NCI-H524 (cell line): ENCODE data around the gene CACNA2D3.

Source experiments
- DNase-seq, 2 experiments: peaks; one replicate each; lab custom pipeline; 2025; lab: John Stamatoyannopoulos, UW

CACNA2D3 gene

DNA sequence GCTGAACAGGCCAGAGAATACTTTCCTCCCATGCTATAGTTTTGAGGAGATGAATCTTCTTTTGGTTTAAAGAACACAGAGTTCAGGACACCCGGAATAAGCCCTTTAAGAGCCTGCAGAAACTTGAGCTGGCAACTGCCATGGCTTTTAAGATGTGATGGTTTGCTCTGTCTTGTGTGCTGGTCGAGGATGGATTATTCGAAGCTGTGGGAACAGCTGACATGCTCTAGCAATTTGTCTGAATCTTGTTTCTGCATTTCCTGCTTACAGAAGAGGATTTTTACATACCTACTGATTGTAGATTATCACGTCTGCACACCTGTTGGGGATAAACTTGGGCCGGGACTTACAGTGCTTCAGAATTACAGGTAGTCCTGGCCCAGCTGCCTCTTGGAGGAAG is 408.6 kb downstream of the CACNA2D3 start:
- no peak for DNase-seq

DNA sequence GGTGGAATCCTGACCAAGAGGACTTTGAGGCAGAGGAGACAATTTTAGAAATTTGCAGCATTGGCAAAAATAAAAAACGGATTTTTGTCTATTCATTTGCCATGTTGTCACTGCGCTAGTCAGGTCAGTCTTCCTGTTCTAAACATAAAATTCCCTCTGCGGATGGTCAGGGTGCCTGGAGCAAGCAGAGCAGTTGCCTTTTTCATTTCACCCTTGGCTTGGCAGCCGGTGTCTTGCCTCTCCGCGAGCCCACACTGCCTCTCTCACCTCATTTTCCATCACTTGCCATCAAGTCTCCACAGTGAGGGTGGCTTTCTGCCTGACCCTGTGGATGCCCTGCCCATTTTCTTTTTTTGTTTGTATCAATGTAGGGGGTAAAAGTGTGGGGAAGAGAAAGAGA is 409.4 kb downstream of the CACNA2D3 start:
- no peak for DNase-seq

DNA sequence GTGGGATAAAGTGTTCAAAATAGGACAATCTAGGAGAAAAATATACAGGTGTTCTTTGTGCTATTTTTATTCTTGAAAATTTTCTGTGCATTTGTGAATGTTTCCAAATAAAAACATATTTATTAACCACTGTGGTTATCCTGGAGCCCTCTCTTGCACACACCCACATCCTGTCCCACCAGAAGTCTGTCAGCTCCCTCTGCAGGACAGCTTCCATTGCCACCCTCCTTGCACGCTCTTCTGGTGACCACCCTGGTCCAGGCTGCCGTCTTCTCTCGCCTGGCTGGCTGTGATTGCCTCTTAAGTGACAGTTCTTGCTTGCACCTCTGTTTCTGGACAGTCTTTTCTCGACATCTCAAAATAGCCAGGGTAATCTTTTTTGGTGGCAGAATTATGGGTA is 411.5 kb downstream of the CACNA2D3 start:
- DNase-seq = no peak

DNA sequence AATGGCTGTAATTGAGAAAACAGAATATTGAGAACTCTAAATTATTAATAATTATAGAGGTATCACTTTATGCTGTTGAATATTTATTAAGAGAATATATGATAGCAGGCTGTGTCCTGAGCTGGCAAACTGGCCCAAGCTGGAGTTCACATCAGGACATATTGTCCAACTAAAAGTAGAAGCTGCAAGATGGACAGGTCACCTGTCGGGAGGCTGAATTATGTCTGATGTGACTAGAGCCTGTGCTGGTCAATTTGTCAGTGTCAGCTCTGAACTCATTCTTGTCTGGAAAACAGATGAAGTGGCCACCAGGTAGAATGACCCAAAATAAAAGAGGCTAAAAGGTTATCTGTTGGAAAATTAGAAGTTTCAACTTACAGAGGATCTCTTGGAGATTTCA is 413.3 kb downstream of the CACNA2D3 start:
- no peak for DNase-seq

DNA sequence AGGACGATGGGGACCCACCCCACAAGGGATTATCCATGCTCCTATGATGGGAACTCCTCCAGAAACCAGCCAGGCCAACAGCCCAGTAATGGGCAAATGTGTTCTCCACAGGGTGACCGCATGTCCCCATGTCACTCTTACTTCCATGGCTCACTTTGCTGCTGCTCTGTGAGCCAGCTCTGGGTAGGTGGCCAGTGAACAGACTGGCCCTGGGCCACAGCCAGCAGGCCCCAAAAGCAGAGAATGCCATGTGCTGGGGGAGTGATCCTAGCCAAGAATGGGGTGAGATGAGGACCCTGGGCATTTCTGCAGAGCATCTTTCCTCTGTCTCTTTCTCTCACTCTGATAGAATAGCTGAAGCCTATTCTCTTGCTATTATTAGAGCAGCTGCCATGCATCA is 414.1 kb downstream of the CACNA2D3 start:
- no peak for DNase-seq

DNA sequence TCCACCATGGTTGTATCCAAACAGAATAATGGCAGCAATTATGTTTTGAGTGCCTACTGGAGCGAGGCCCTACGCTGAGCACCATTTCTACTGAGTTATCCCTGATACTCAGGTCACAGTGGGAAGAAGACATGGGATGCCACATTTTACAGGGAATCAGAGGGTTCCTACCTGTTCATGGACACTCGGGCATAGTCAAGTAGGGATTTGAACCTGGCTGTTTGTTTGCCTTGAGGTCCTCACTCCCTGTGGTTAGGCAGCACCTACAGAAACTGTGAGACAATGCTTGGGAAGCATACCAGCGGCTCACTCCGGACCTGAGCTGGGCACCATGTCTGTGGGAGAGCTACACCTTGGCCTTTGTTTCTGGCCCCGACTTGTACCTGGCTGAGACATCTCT is 415.2 kb downstream of the CACNA2D3 start:
- no peak for DNase-seq

DNA sequence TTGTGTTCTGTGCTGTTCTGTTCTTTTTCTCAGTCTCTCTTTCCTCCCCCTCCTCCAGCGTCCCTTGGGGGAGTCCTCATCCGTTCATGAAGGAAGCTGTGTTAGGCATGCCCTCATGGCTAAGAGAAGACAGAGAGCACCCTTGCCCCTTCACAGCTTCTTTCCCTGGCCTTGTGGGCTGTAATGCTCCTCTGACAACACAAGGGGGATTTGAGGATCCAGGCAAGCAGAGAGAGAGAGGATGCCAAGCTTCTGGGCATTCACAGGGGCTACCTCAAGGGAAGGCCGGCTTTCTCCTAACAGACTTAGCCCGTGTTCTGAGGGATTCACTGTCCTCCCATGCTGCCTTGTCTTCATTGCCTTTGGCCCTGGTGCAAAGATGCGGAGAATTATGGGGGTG is 416.0 kb downstream of the CACNA2D3 start:
- DNase-seq = peak; percentile 14 to 23

DNA sequence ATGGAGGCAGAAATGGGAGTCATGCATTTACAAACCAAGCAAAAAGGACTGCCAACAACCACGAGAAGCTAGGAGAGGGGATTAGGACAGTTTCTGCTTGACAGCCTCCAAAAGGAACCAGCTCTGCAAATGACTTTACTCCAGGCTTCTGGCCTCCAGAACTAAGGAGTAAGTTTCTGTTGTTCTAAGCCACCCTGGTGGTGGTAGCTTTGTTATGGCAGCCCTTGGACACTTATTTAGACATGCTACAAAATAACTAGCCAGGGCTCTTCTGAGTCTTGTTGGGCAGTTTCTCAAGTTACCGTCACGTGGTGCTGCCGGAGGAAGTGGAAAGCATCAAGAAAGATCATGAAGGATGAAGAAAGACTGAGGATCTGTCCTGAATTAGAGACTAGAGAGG is 419.0 kb downstream of the CACNA2D3 start:
- no peak for DNase-seq

DNA sequence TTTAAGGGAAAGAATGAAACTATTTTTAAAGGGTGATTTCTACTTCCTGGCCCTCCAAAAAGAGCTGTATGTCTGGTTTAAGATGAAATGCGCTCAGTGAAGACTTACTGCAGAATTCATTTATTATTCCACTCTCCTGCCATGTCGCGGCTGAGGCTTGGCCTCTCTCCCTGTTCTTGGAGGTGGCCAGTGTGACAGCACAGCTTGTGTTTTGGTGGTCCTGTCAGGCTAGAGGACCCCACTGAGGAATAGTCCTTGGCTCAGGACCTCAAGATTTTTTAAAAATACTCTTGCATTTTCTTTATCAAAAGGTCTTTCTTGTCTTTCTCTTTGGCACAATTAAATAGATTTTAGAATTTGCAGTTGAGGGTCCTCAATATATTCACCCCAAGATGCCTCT is 421.1 kb downstream of the CACNA2D3 start:
- no peak for DNase-seq

DNA sequence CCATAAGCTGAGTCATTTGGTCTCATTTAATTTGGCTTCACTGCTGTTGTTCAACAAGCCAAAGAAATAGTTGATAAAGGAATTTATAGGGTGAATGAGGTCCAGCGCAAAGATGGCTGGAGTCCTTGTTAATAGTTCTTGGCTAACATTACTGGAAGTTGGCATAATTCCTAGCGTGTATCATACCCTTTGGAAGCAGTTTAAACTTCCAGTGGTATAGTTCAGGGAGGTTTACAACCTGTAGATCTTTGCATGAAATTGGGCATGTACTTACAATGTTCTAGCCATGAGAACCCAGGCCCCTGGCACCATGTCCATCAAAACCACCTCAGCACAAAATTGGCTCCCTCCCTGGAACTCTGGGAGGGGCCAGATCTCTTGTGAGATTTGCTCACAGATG is 424.7 kb downstream of the CACNA2D3 start:
- DNase-seq = no peak

DNA sequence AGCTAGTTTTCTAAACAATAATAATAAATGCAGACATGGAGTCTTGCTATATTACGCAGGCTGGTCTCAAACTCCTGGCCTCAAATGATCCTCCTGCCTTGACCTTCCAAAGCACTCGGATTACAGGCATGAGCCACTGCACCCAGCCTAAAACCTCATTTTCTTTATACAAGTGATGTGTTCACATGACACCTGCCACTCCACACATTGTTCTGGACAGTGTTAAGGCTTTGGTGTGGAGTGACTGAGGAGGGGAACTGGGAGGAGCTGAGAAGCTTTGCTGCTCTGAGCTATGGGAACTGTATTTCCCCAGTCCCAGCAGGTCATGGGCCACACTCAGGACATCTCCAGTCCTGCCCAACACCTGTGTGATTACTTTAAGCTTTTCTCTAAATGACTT is 425.5 kb downstream of the CACNA2D3 start:
- no peak for DNase-seq

DNA sequence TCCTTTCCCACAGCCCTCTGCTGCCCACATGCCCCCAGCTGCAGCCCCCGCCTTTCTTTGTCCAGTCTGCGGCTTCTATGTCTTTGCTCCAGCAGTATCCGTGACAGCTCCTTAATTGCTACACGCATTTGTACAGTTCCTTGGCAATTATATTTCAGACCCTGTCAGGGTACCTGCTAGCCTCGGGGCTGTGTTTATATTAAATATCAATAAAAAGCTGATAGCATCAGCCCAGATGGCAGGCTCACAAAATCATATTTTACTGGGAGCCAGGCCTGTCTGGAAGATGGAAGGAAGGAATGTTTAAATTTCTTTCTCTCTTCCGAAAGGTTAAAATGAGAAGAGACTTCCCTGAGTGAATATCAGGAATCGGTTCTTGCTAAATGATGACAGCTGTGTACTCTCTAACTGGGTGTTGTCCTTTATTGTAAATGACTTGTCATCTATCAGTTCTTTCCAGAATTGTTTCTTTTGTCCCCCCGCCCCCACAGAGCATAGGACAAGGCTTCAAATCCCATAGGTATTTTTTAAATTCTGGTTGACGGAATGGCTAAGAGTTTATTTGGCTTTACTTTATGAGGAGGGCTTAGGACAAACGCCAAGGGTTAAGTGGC is 427.4 kb downstream of the CACNA2D3 start:
- no peak for DNase-seq

DNA sequence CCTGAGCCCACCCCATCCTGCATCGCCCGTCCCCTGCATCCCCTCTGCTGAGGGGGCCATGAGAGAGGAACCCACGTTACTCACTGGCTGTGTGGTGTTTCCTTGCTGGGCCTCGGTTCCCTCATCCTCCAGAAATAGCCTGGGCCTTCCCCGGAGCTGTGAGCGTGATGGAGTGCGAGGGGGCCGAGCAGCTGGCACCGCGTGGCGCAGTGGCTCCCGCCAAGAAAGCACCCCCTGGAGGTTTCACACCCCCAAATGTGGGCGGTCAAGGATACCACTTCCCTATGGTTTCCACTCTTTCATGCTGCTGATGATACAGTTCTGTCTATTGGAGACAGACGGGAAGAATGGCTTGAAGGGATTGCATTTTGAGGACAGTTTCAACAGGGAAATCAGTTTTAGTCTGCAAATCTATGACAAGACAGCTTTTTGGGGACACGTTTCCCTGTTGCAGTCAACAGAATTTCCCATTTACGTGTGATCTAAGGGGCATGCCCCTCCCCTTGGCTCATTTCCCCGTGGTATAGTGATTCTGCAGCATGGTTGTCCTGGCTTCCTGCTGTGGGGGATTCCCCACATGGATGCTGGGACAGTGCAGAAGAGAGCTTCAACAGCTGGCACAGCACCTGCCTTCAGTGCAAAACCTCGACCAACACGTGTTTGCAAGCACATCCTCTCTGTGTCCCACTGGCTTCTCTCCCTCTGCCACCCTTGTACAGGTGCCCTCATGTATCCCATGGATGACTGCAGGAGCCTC is 428.0 kb downstream of the CACNA2D3 start:
- peak in 1 of 2 experiments; percentile 17 for DNase-seq

DNA sequence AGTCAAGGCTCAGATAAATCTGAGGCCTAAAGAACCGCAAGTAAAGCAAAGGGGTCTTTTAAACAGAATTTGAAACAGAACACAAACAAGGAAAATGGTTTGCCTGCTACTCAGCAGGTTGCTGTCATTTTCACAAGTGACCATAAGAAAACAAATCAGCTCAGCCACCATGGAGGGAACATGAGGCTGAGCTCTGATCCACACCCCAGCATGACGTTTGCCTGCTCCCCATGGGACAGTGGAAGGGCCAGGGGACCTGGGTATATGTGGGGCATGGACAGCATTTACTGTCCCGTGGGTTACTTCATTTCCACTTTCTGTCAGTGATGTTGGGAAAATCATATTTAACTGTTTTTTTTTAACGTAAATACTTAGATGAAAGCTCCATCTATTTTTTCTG is 434.3 kb downstream of the CACNA2D3 start:
- no peak for DNase-seq

DNA sequence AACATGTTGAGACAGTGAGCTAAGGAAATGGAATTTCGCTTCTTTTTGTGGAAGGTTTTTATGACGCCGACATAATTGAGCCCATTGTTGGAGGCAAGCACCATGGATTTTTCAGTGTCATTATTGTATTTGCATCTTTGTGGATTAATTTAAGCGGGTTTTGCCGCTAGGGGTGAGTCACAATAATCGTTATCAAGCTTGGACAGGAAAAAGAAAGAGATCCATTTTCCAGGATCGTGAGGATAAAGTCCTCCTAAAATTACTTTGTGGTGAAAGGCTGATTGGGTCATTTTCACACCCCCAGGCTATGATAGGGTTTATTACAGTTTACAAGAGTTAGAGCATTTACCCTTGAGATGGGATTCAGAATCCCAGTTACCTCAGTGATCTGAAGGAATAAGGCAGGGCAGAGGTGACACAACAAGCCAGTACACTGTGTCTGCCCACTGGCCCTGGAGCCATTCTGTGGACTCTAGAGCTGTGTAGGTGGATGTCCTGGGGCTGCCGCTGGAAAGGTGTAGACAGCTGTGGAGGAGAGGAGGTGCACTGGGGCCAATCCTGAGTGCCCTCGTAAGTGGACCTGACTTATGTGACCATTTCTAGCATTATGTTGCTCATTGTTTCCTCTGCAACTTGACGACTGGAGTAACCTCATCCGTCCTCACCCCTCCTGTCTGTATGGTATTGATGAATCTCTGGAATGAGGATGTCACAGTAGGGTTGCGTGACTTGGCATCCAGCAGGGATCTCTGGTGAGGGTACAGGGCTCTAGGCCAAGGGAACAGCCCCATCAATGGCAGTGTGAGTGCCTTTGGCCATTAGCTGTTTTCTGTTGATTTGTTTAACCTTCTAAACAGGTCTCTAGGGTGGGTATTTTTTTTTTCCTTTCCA is 435.4 kb downstream of the CACNA2D3 start:
- no peak for DNase-seq

DNA sequence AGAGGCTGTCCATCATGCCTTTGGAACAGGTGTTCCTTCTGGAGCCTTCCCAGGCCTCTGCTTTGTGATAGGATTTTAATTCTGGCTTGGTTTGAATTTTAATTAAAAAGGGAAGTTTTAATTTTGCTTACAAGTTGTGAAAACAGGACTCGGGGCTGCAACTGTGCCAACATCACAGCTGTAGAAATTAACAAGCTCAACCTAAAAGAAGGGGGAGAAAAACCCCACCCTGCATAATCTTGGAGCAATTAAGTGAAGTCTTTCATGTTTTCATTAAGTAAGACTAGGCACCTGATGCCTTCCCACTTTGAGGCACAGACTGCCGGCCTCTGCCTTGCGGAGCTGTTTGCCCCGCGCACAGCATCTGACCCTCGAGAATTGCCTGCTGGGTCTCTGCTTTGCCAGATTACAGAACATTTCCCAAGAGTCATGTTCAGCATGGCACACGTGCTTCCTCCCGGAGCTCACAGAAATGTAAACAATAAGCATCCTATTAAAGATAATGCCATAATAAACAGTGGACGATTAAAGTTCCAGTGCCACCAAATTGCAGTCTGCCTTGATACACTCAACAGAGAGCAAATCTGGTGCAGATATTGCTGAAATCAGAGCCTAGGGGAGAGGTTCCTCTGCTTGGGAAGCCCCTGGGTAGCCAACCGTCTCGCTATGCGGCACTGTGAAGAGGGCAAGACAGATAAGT is 441.3 kb downstream of the CACNA2D3 start:
- no peak for DNase-seq

DNA sequence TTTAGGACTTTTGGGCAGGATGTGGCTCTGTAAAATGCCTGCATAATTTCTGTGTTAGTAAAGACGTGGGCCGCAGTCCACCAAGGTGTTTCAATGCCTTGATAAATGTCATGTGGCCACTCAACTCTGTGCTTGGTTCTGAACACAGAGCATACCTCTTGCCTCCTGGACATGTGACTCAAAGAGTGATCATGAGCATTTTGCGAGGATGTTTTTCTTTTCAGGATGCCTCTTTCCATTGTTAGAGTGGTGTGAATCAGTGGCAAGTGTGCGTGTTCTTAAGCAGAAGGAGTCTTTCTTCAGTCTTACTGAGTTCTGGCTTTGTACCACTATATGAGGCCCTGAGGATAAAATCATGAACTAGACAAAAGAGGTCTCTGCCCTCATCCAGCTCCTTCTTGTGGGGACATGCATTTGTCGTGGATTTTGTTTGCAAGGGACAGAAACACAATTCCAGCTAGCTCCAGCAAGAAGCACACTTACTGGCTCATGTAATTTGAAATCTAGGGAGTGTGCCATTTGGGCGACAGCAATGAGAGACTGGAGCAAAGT is 442.1 kb downstream of the CACNA2D3 start:
- DNase-seq = no peak

DNA sequence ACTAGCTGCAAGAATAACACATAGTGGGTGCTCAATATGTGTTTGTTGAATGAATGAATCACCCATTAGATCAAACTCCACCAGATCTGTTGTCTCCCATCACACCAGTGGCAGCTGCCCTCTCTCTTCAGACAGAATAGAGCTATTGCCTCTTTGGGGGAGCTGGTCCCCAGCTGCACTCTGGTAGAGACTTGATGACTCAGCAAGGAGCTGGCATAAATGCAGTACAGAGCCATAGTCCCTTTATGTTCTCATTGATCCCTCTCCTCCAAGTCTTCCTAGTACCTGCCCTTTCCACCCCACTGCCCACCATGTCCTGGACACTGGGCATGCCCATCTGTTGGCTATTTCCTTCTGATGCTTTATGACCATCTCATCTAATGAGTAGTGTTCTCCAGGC is 443.6 kb downstream of the CACNA2D3 start:
- no peak for DNase-seq

DNA sequence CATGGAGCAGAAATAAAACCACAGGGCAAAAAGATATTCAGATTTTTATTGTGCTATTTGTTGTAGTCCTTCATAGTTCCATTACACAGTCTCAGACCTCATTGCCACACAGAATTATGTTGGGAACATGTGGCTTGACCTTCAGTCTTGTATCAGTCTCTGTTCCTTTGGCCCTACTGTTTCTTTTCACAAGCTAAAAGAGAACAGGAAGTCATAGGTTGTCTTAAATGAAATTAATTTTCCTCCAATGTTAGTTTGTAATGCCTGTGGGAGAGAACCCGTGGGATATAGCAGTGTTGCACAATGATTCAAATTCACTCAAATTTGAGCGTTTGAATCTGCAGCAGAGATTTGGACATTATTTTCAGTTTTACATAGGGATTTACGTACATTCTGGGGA is 445.6 kb downstream of the CACNA2D3 start:
- DNase-seq = no peak

DNA sequence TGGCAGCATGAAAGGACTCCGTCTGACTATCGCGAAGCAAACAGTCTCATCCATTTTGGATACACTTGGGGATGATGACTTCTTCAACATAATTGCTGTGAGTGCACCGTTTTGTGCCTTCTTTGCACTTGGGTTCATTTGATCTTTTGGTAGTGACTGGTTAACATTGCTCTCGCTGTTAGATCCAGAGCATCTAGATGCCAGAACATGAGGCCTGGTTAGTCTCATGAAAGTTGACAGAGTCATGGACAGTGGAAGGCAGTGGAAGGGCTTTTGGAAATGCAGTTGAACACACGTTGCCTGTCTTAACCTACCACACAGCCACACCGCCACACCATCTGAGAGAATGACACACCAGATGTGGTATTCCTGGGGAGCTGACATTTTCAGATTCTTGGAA is 447.7 kb downstream of the CACNA2D3 start:
- no peak for DNase-seq

DNA sequence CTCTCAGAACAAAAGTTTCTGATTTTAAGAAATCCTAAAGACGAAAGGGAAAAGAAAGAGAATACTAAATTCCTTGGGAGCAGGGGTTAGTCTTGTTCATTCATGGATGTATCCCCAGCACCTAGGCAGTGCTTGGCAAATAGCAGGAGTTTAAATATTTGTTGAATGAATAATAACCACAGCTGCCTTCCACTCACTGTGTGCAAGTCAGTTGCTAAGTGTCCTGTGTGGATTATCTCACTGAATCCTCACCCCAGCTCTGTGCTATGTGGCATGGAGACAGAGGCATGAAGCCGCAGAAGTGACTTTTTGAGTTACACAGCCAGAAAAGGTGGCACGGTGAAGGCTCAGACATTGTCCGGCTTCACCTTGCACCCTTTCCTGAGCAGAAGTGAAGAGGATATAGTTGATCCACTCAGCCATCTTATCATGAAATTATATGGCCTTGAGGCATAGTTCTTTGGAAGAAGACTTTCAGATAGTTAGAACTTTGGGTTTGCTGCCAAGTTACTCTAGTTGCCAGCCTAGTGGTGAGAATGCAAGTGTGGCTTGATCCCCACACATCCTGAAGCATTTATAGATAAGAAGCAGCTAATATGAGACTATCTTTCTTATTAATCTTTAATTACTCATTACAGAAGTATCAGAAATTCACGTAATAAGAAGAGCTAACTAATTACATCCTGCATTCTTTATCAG is 450.0 kb downstream of the CACNA2D3 start:
- DNase-seq = no peak
